Upper lobe of right lung (tissue), 1 donor: ENCODE data around the gene ABCC4. TPM values are rescaled to one million over a fixed set of nuclear protein-coding genes. Genes with fewer than 3 reads are reported as not detected.
"Not testable (repeated sequence)": the region's sequence is repeated elsewhere in the genome, so short reads cannot be mapped to it uniquely, and the experiment has no call there.

Experiments
- ATAC-seq: fragments of 200-7000 bp; cut with Tn5 transposase; one replicate; pipeline ENCODE4 v1.9.1; 2020; ENCODE audit warnings: mild to moderate bottlenecking, moderate library complexity
- DNase-seq: peaks from one replicate; pipeline ENCODE4 v3.0.0-alpha.2; 2020
- H3K27ac ChIP-seq: fragments of 200-600 bp; one replicate; pipeline ENCODE4 v1.8.0; 2022
- H3K27me3 ChIP-seq: fragments of 200-600 bp; one replicate; pipeline ENCODE4 v1.8.0; 2022; ENCODE audit warnings: mild to moderate bottlenecking
- H3K36me3 ChIP-seq: fragments of 200-600 bp; one replicate; pipeline ENCODE4 v1.8.0; 2022
- H3K4me1 ChIP-seq: fragments of 200-600 bp; one replicate; pipeline ENCODE4 v1.8.0; 2022
- H3K4me3 ChIP-seq: fragments of 200-600 bp; one replicate; pipeline ENCODE4 v1.8.0; 2022; ENCODE audit warnings: mild to moderate bottlenecking
- H3K9me3 ChIP-seq: fragments of 200-600 bp; one replicate; pipeline ENCODE4 v1.8.0; 2022
- CTCF ChIP-seq: fragments of 200-600 bp; IDR thresholded peaks from one replicate; pipeline ENCODE4 v1.8.0; 2022; ENCODE audit warnings: antibody characterized with exemption
- intact Hi-C: fragments of 100-400 bp; cut with DNase I; formaldehyde crosslinking; loops from one replicate; pipeline ENCODE4 v1.11.0; 2022
- total RNA-seq: library from RNA; stranded (reverse); fragmentation: NEBNext Ultra II Directional; extraction: Animal tissue kit (Norgen Biotek cat#: 25700); gene quantifications from one replicate; pipeline ENCODE4 v1.2.1, GENCODE V29; 2021
- donor health status: DM: no; HTN: yes; CAD: no; lungs with severe emphysema.

Gene ABCC4
- total RNA-seq, 1 donor from 2014 or later: 28.1 TPM

DNA sequence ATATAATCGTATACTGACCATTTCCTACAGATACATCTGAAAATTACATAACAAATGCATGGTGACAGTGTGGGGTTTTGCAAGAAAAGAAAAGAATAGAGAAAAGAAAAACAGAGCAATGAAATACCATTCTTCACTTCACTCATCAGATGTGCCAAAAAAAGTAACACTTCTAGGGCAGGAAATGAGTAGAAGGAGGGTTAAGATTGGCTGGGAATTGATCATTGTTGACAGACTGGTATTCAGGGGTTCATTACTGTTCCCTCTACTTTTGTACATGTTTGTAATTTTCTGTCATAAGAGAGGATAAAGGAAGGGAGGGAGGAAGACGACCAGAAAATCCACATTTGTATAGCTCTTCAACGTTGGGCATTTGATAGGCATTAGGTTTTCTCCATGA is 31.5 kb downstream of the ABCC4 start:
- TF ChIP-seq CTCF: no peak
- Histone ChIP-seq H3K9me3 (no peaks in the 10 kb centered on the region), H3K27ac (no peak overlapping the region), H3K36me3 (no peaks in the 10 kb centered on the region), H3K27me3 (no peaks in the 10 kb centered on the region), H3K4me1 (peaks cover 54% of the 10 kb centered on the region), H3K4me3 (no peak overlapping the region)
- intact Hi-C loops: no loop called here
- ATAC-seq (no peak), DNase-seq (no peak)

- H3K27me3 ChIP-seq, DNase-seq, H3K4me3 ChIP-seq, H3K36me3 ChIP-seq, intact Hi-C loops, H3K9me3 ChIP-seq, ATAC-seq: not testable (repeated sequence)
- peak overlapping the region; percentile 26 for H3K27ac ChIP-seq
- peaks cover 44% of the 10 kb centered on the region for H3K4me1 ChIP-seq
These were observed 32.7 kb downstream of the ABCC4 start for GRCh38 chr13:95268343-95269065.

DNA sequence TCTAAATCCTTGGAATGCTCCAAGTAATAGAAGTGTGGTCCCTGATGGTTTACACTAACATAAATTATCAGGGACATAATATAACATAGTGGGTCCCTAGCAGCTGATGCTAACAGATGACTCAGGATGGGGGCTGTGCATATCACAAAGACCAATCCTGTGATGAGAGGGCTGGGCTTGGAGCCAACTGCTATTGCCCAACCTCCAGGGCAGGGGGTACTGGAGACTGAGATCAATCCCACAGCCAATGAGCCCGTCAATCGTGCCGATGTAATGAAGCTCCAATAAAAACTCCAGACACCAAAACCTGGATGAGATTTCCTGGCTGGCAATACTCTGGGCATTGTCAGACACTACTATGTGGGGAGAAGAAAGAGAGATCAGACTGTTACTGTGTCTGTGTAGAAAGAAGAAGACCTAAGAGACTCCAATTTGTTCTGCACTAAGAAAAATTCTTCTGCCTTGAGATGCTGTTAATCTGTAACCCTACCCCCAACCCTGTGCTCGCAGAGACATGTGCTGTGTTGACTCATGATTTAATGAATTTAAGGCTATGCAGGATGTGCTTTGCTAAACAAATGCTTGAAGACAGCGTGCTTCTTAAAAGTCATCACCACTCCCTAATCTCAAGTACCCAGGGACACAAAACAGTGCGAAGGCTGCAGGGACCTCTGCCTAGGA is 33.4 kb downstream of the ABCC4 start:
- ATAC-seq (peak; percentile 18), DNase-seq (no peak)
- H3K4me3 ChIP-seq: no peak overlapping the region
- no peak for TF ChIP-seq CTCF
- no peaks in the 10 kb centered on the region for H3K36me3 ChIP-seq
- H3K27ac ChIP-seq: peak overlapping the region; percentile 26
- intact Hi-C loops: no loop called here
- H3K9me3 ChIP-seq: no peaks in the 10 kb centered on the region
- H3K27me3 ChIP-seq: no peaks in the 10 kb centered on the region
- H3K4me1 ChIP-seq: peaks cover 44% of the 10 kb centered on the region

DNA sequence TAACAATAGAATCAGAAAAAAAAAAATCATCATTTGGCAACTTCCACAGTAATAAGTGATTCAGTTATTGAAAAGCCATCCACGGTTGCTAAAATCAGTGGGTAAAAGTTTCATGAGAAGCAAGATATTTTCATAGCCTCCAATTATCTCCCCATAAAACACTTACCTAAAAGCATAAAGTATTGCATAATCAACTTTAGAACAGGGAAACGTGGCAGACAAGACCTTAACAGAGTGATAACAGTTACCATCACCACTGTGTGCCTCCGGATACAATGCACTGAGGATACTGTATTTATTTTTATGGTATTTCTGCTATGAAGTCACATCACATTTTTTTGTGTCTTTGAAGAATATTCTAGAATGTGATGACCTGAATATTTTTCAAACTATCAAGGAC is 37.0 kb downstream of the ABCC4 start:
- Histone ChIP-seq H3K4me1 (peaks cover 18% of the 10 kb centered on the region), H3K27me3 (no peaks in the 10 kb centered on the region), H3K9me3 (no peaks in the 10 kb centered on the region), H3K27ac (no peak overlapping the region), H3K36me3 (no peaks in the 10 kb centered on the region), H3K4me3 (no peak overlapping the region)
- DNase-seq (no peak), ATAC-seq (no peak)
- TF ChIP-seq CTCF: no peak
- intact Hi-C loops: no loop called here

DNA sequence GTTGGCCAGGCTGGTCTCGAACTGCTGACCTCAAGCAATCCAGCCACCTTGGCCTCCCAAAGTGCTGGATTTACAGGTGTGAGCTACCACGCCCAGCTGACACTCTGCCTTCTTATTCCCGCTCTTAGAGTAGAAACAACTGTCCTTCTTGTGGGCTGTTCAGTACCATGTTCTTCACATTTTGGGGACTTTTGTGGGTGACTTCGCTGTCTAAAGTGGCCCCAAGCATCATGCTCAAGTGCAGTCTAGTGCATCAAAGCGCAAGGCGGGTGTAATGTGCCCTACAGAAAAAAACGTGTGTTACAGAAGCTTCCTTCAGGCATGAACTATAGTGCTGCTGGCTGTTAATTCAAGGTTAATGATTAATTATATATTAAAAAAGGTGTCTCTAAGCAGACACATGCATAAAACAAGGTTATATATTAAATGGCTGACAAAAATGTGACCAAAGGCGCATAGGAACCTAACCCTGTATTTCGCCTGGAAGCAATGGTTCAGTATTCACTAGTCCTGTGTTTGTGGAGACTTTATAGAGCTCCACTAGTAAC is 38.3 kb downstream of the ABCC4 start:
- Histone ChIP-seq H3K4me1 (peaks cover 6% of the 10 kb centered on the region), H3K27ac (no peak overlapping the region), H3K36me3 (no peaks in the 10 kb centered on the region), H3K9me3 (no peaks in the 10 kb centered on the region), H3K4me3 (no peak overlapping the region), H3K27me3 (no peaks in the 10 kb centered on the region)
- DNase-seq (no peak), ATAC-seq (no peak)
- TF ChIP-seq CTCF: no peak
- intact Hi-C loops: no loop called here

- Histone ChIP-seq H3K4me3 (no peak overlapping the region), H3K4me1 (no peaks in the 10 kb centered on the region), H3K36me3 (no peaks in the 10 kb centered on the region), H3K9me3 (no peaks in the 10 kb centered on the region), H3K27ac (no peak overlapping the region), H3K27me3 (no peaks in the 10 kb centered on the region)
- intact Hi-C loops: no loop called here
- ATAC-seq: no peak
- no peak for TF ChIP-seq CTCF
- no peak for DNase-seq
These were observed 39.3 kb downstream of the ABCC4 start for GRCh38 chr13:95261956-95262355.
